B cell (primary cell): ENCODE measurements around the gene SLC39A11. TPM values are rescaled to one million over a fixed set of nuclear protein-coding genes. Genes with fewer than 3 reads are reported as not detected.

Experiments used
- ATAC-seq: fragments of 200-7000 bp; cut with Tn5 transposase; one replicate; pipeline ENCODE4 v1.10.0; 2021; ENCODE audit warnings: low read depth, mild to moderate bottlenecking, moderate number of reproducible peaks, moderate library complexity
- CTCF ChIA-PET: fragments of 350-600 bp; sonication (Branson Sonifier 250); formaldehyde crosslinking; loops from one replicate; lab custom pipeline; 2021; ENCODE audit warnings: antibody characterized with exemption, inconsistent platforms; lab: Charles Lee
- POLR2A ChIA-PET: fragments of 350-600 bp; sonication (Branson Sonifier 250); formaldehyde crosslinking; loops from one replicate; lab custom pipeline; 2021; ENCODE audit warnings: antibody characterized with exemption; lab: Charles Lee
- DNase-seq: peaks from one replicate; pipeline ENCODE4 v3.0.0; 2013
- H2AFZ ChIP-seq: 2 replicates; pipeline ENCODE4 v1.6.1; 2012; ENCODE audit warnings: mild to moderate bottlenecking, low read depth, low read length; ENCODE audit not compliant: insufficient read depth, poor library complexity, severe bottlenecking
- H3K27ac ChIP-seq, 2 donors: 1 replicate in 1 of 2; 2 replicates in 1 of 2; pipeline ENCODE4 v1.5.1; 2012 to 2013; ENCODE audit warnings: low read length in 2 of 2, mild to moderate bottlenecking in 2 of 2, moderate library complexity in 1 of 2
- H3K27me3 ChIP-seq, 4 experiments: fragments of 200-600 bp in 1 of 4; sonication (generic) in 1 of 4; replicated peaks in 1 of 4; 1 replicate in 2 of 4; 2 replicates in 2 of 4; pipeline versions ENCODE4 v1.6.1 to v1.7.0; 2013 to 2016; ENCODE audit warnings: low read length in 3 of 4, mild to moderate bottlenecking in 2 of 4, mixed read lengths in 1 of 4, moderate library complexity in 1 of 4; ENCODE audit not compliant: insufficient read depth in 4 of 4, control insufficient read depth in 3 of 4; ENCODE audit errors: control extremely low read depth in 1 of 4
- H3K36me3 ChIP-seq, 2 experiments: replicated peaks in 1 of 2; 1 replicate in 1 of 2; 2 replicates in 1 of 2; pipeline versions ENCODE4 v1.6.1 to v1.7.1; 2013; ENCODE audit warnings: low read length in 1 of 2; ENCODE audit not compliant: insufficient read depth in 2 of 2, control insufficient read depth in 1 of 2; ENCODE audit errors: control extremely low read depth in 1 of 2, extremely low read depth in 1 of 2
- H3K4me1 ChIP-seq, 2 donors: fragments of 200-600 bp in 1 of 2; sonication (generic) in 1 of 2; 1 replicate in 1 of 2; 2 replicates in 1 of 2; pipeline versions ENCODE4 v1.5.1 to v1.6.1; 2013 to 2017; ENCODE audit warnings: low read length in 2 of 2; ENCODE audit not compliant: control insufficient read depth in 2 of 2, insufficient read depth in 2 of 2
- H3K4me2 ChIP-seq: replicated peaks from 2 replicates; pipeline ENCODE3; 2012; ENCODE audit warnings: mild to moderate bottlenecking, low read depth, low read length; ENCODE audit not compliant: poor library complexity, severe bottlenecking
- H3K4me3 ChIP-seq, 5 experiments: fragments of 200-600 bp in 1 of 5; sonication (generic) in 1 of 5; 1 replicate in 3 of 5; 2 replicates in 2 of 5; pipeline versions ENCODE4 v1.5.1 to v1.7.0; 2011 to 2016; ENCODE audit warnings: low read length in 4 of 5, mild to moderate bottlenecking in 4 of 5, low read depth in 2 of 5, control low read depth in 1 of 5, moderate library complexity in 1 of 5; ENCODE audit not compliant: insufficient read depth in 1 of 5; ENCODE audit errors: control extremely low read depth in 1 of 5, extremely low read depth in 1 of 5
- H3K79me2 ChIP-seq: fragments of 200-600 bp; sonication (generic); one replicate; pipeline ENCODE4 v1.6.0; 2016; ENCODE audit warnings: low read length; ENCODE audit not compliant: control insufficient read depth, insufficient read depth
- H3K9ac ChIP-seq: fragments of 200-600 bp; sonication (generic); 2 replicates; pipeline ENCODE4 v1.6.1; 2017; ENCODE audit warnings: mild to moderate bottlenecking, low read length, moderate library complexity
- H3K9me3 ChIP-seq, 3 donors: one replicate each; pipeline versions ENCODE4 v1.6.1 to v1.7.1; 2013; ENCODE audit warnings: low read length in 2 of 3; ENCODE audit not compliant: control insufficient read depth in 2 of 3, insufficient read depth in 1 of 3; ENCODE audit errors: control extremely low read depth in 1 of 3
- H4K20me1 ChIP-seq: 2 replicates; pipeline ENCODE4 v1.6.0; 2012; ENCODE audit warnings: mild to moderate bottlenecking, low read length; ENCODE audit not compliant: insufficient read depth, control insufficient read depth, poor library complexity, severe bottlenecking
- H3K27ac Mint-ChIP-seq: one replicate; pipeline ENCODE4 v1.8.0; 2021; ENCODE audit warnings: mixed read lengths
- H3K27me3 Mint-ChIP-seq: one replicate; pipeline ENCODE4 v1.8.0; 2021; ENCODE audit warnings: mixed read lengths
- H3K4me1 Mint-ChIP-seq: one replicate; pipeline ENCODE4 v1.8.0; 2021; ENCODE audit warnings: mixed read lengths
- H3K4me3 Mint-ChIP-seq: one replicate; pipeline ENCODE4 v1.8.0; 2021; ENCODE audit warnings: mixed read lengths
- H3K9me3 Mint-ChIP-seq: one replicate; pipeline ENCODE4 v1.8.0; 2022; ENCODE audit warnings: mixed read lengths; ENCODE audit not compliant: insufficient read depth
- CTCF ChIP-seq: fragments of 200-600 bp; IDR thresholded peaks from one replicate; pipeline ENCODE4 v1.8.0; 2022; ENCODE audit warnings: antibody characterized with exemption, mild to moderate bottlenecking
- EZH2 ChIP-seq: IDR thresholded peaks from 2 replicates; pipeline ENCODE4 v1.6.1; 2012; ENCODE audit warnings: borderline replicate concordance, low read depth, mild to moderate bottlenecking, moderate library complexity, low read length; ENCODE audit not compliant: insufficient read depth, poor library complexity, severe bottlenecking
- WGBS: methylation state at CpG from one replicate; pipeline ENCODE4 v1.1.5; 2013; ENCODE audit warnings: missing lambda C conversion rate; ENCODE audit not compliant: insufficient coverage; 5-methylcytosine and 5-hydroxymethylcytosine counted together
- intact Hi-C: fragments of 100-400 bp; cut with micrococcal nuclease; formaldehyde crosslinking; loops from one replicate; pipeline ENCODE4 v1.10.0; 2022
- polyA plus RNA-seq: library from polyadenylated mRNA; depleted of rRNA; stranded (reverse); fragments of >200 nt; gene quantifications from 2 replicates; pipeline ENCODE4 v1.2.3, GENCODE V29; 2012
- total RNA-seq, 2 donors: library from RNA; stranded (reverse); fragments of 120-200 nt in 1 of 2; gene quantifications; 1 replicate in 1 of 2; 2 replicates in 1 of 2; pipeline versions ENCODE4 v1.2.3 to v1.2.4, GENCODE V29; 2013 to 2022

Gene SLC39A11
- total and polyA plus RNA-seq, 2 donors (not counting 1 experiment from before 2014, with no cell fraction given) = 6.9 to 39.6 TPM

GRCh38 chr17:72971226-72971880 lies 121.1 kb downstream of the SLC39A11 start:
- Histone ChIP-seq H4K20me1 (no peaks in the 10 kb centered on the region), H3K27me3 (no peaks in the 10 kb centered on the region), H3K79me2 (peaks cover 15% of the 10 kb centered on the region), H3K36me3 (peaks cover 0 to 1% of the 10 kb centered on the region in 2 experiments), H3K9me3 (peaks cover 0 to 13% (median 4%) of the 10 kb centered on the region in 3 donors), H3K4me1 (peaks cover 0 to 3% of the 10 kb centered on the region in 2 donors), H3K4me2 (peak overlapping the region; percentile 13), H3K27ac (no peak overlapping the region), H2AFZ (no peak overlapping the region), H3K9ac (no peak overlapping the region), H3K4me3 (no peak overlapping the region)
- no peak for DNase-seq
- ATAC-seq = no peak
- 80% methylated on average over 8 of the region's 11 CpGs for WGBS
- CTCF ChIA-PET = no interaction called here
- H3K4me3 Mint-ChIP-seq = peak overlapping the region; percentile 1
- no peaks in the 10 kb centered on the region for H3K27me3 Mint-ChIP-seq
- H3K9me3 Mint-ChIP-seq = no peaks in the 10 kb centered on the region
- TF ChIP-seq EZH2 (no peak), CTCF (no peak)
- H3K4me1 Mint-ChIP-seq = peaks cover 23% of the 10 kb centered on the region
- POLR2A ChIA-PET = no interaction called here
- H3K27ac Mint-ChIP-seq = peak overlapping the region; percentile 72
- intact Hi-C loops = no loop called here

GRCh38 chr17:72970797-72971196 lies 121.7 kb downstream of the SLC39A11 start:
- H3K9me3 ChIP-seq = peaks cover 0 to 11% (median 4%) of the 10 kb centered on the region in 3 donors
- peaks cover 0 to 1% of the 10 kb centered on the region in 2 experiments for H3K36me3 ChIP-seq
- H3K27me3 ChIP-seq = no peaks in the 10 kb centered on the region
- H3K9ac ChIP-seq = no peak overlapping the region
- Mint-ChIP-seq H3K4me3 (peak overlapping the region; percentile 1), H3K9me3 (no peaks in the 10 kb centered on the region), H3K27me3 (no peaks in the 10 kb centered on the region), H3K27ac (no peak overlapping the region), H3K4me1 (peaks cover 20% of the 10 kb centered on the region)
- peaks cover 15% of the 10 kb centered on the region for H3K79me2 ChIP-seq
- POLR2A ChIA-PET = no interaction called here
- intact Hi-C loops = no loop called here
- TF ChIP-seq CTCF = no peak
- no peak for TF ChIP-seq EZH2
- H2AFZ ChIP-seq = no peak overlapping the region
- CTCF ChIA-PET = no interaction called here
- H3K4me1 ChIP-seq = peaks cover 0 to 3% of the 10 kb centered on the region in 2 donors
- ATAC-seq (peak; percentile 24), DNase-seq (no peak)
- no peak overlapping the region for H3K4me3 ChIP-seq
- H3K27ac ChIP-seq = no peak overlapping the region
- no peaks in the 10 kb centered on the region for H4K20me1 ChIP-seq
- peak overlapping the region; percentile 15 for H3K4me2 ChIP-seq
- 95% methylated on average over 8 of the region's 10 CpGs for WGBS
